ENCODE results near the gene MED23. TPM values are rescaled to one million over a fixed set of nuclear protein-coding genes. Genes with fewer than 3 reads are reported as not detected.

Gene MED23
- total and polyA plus RNA-seq, 9 of the 15 experiments (the other 6 are each of a cell fraction or from before 2014, with no cell fraction given), result 13.7 to 61.2 (median 27.2) TPM

GRCh38 chr6:131636880-131637792, 9.1 kb upstream of the MED23 start, which contains the start of gene ENPP3 (continued):
- TF ChIP-seq FOXJ2 (tag; IDR thresholded peaks at IDR 0.05) (no peak), HNRNPLL (IDR thresholded peaks at IDR 0.05; ENCODE audit: low read depth, low read length, poor library complexity, severe bottlenecking) (no peak), TEAD4 (IDR thresholded peaks at IDR 0.05; ENCODE audit: low read length) (no peak; the same call in 1 of the 2 replicates), TEAD4 (CRISPR knock-in tag; IDR thresholded peaks at IDR 0.05; ENCODE audit: borderline replicate concordance) (no peak), KLF10 (CRISPR knock-in tag; IDR thresholded peaks at IDR 0.05) (no peak), TAF9B (IDR thresholded peaks at IDR 0.05; ENCODE audit: partially characterized antibody) (peak; percentile 30), ZNF277 (CRISPR knock-in tag; IDR thresholded peaks at IDR 0.05; ENCODE audit: borderline replicate concordance) (no peak), ZNF184 (CRISPR knock-in tag; IDR thresholded peaks at IDR 0.05) (no peak), SRF (CRISPR knock-in tag; IDR thresholded peaks at IDR 0.05) (peak in 1 of 2 experiments; percentile 24; a peak in 1 of 4 replicates), SRSF9 (IDR thresholded peaks at IDR 0.05; ENCODE audit: borderline replicate concordance, low read depth, low read length) (no peak), FOXJ3 (CRISPR knock-in tag; IDR thresholded peaks at IDR 0.05) (no peak), ARID3B (CRISPR knock-in tag; IDR thresholded peaks at IDR 0.05; ENCODE audit: borderline replicate concordance) (no peak), SUPT5H (IDR thresholded peaks at IDR 0.05) (no peak), RBM22 (IDR thresholded peaks at IDR 0.05; ENCODE audit: low read depth, low read length, poor library complexity, severe bottlenecking) (no peak), SOX6 (IDR thresholded peaks at IDR 0.05) (no peak), MIER1 (IDR thresholded peaks at IDR 0.05; ENCODE audit: low read depth) (no peak), ELF1 (tag; IDR thresholded peaks at IDR 0.05) (0 out of 2 replicates have a peak, but pooled peaks have one; percentile 27), ZNF316 (IDR thresholded peaks at IDR 0.05) (peak; percentile 71), PTBP1 (IDR thresholded peaks at IDR 0.05; ENCODE audit: low read depth, low read length) (no peak), EP400 (IDR thresholded peaks at IDR 0.05) (no peak), CBX2 (IDR thresholded peaks at IDR 0.05; ENCODE audit: insufficient read depth, low read length, poor library complexity, severe bottlenecking) (no peak), ARNT (IDR thresholded peaks at IDR 0.05) (no peak), CLOCK (CRISPR knock-in tag; IDR thresholded peaks at IDR 0.05; ENCODE audit: borderline replicate concordance) (no peak)
